SK-N-DZ (cell line): Measurements from ENCODE around the gene ZNF610.

Source experiments
- DNase-seq: peaks from one replicate; pipeline ENCODE4 v3.0.0-alpha.2; 2015; ENCODE audit warnings: low spot score
- small RNA-seq, 2 experiments: library from RNA; depleted of rRNA; stranded (forward); fragments of <200 nt; gene quantifications; one replicate each; pipeline ENCODE3, GENCODE V24; 2014

The ZNF610 gene

GRCh38 chr19:52397310-52398080 is 61.5 kb downstream of the ZNF610 start, which contains the start of gene ZNF528:
Gene ZNF528, plus strand, starts transcription at chr19:52397849. Its CDS starts 4,165 bp downstream, at chr19:52402014.
- DNase-seq = peak; percentile 84

- peak; percentile 6 for DNase-seq
Observed at GRCh38 chr19:52398081-52398441, 62.0 kb downstream of the ZNF610 start.

- DNase-seq = no peak
Observed at GRCh38 chr19:52410276-52410675, 74.2 kb downstream of the ZNF610 start.

- no peak for DNase-seq
Observed at GRCh38 chr19:52415711-52416110, 79.7 kb downstream of the ZNF610 start.

Small RNA genes within 50 kb of the gene (small RNA-seq; reads per million reads assigned to genes)
- 0 reads per million in 2 experiments for gene AC010332.1
